ENCODE results near the gene SPATA31E1.
"Not testable (repeated sequence)": the region's sequence is repeated elsewhere in the genome, so short reads cannot be mapped to it uniquely, and the experiment has no call there.

- not testable (repeated sequence) for TF ChIP-seq CHD7 (IDR thresholded peaks at IDR 0.05; ENCODE audit: low read depth, low read length); RBM14 (IDR thresholded peaks at IDR 0.05; ENCODE audit: borderline replicate concordance, insufficient read depth, low read depth, low read length); DLX4 (CRISPR knock-in tag; IDR thresholded peaks at IDR 0.05); ZNF398 (CRISPR knock-in tag; IDR thresholded peaks at IDR 0.05); OTX1 (CRISPR knock-in tag; IDR thresholded peaks at IDR 0.05); ZBTB40 (IDR thresholded peaks at IDR 0.05); ZBTB40 (CRISPR knock-in tag; IDR thresholded peaks at IDR 0.05); NFIC (IDR thresholded peaks at IDR 0.05)
Observed at GRCh38 chr9:87938336-87938735, 55.7 kb downstream of the SPATA31E1 start.

All from K562 (cell line).